Endothelial cell of umbilical vein (primary cell): ENCODE measurements around the gene KLHL17. TPM values are rescaled to one million over a fixed set of nuclear protein-coding genes. Genes with fewer than 3 reads are reported as not detected.

Source experiments
- BruUV-seq: library from RNA; stranded (reverse); fragments of 400-500 nt; replicated peaks from 2 replicates; lab custom pipeline; 2021; lab: Mats Ljungman, UMichigan
- CTCF ChIA-PET: fragments of 300-600, 350-600 bp; sonication (Branson Sonifier 250); formaldehyde crosslinking; loops from one replicate; lab custom pipeline; 2021; ENCODE audit warnings: antibody characterized with exemption, inconsistent platforms; lab: Charles Lee
- POLR2A ChIA-PET: fragments of 300-600, 350-600 bp; sonication (Branson Sonifier 250); formaldehyde crosslinking; loops from one replicate; lab custom pipeline; 2021; ENCODE audit warnings: antibody characterized with exemption, inconsistent platforms; lab: Charles Lee
- DNase-seq: peaks from one replicate; pipeline ENCODE4 v3.0.0-alpha.2; 2011; ENCODE audit warnings: low read depth, low spot score
- FAIRE-seq: peaks from 2 replicates; lab custom pipeline; 2011; peaks lifted over from hg19 to GRCh38; lab: Jason Lieb, UNC
- H2AFZ ChIP-seq: 2 replicates; pipeline ENCODE4 v1.6.0; 2012; ENCODE audit warnings: low read depth, low read length, control low read depth, inconsistent platforms
- H3K27ac ChIP-seq: 2 replicates; pipeline ENCODE4 v1.5.1; 2011; ENCODE audit warnings: low read depth, mild to moderate bottlenecking, control low read depth, low read length, moderate library complexity; ENCODE audit not compliant: insufficient read depth
- H3K27me3 ChIP-seq, 2 experiments: 2 replicates each; pipeline versions ENCODE4 v1.6.0 to v1.6.1; 2011; ENCODE audit warnings: low read length in 2 of 2, mixed read lengths in 1 of 2; ENCODE audit not compliant: control insufficient read depth in 2 of 2, insufficient read depth in 2 of 2
- H3K36me3 ChIP-seq, 2 experiments: 2 replicates in 1 of 2; 3 replicates in 1 of 2; pipeline ENCODE4 v1.5.1; 2011; ENCODE audit warnings: low read length in 2 of 2, mild to moderate bottlenecking in 1 of 2, moderate library complexity in 1 of 2; ENCODE audit not compliant: control insufficient read depth in 2 of 2, insufficient read depth in 2 of 2; ENCODE audit errors: extremely low read depth in 1 of 2
- H3K4me1 ChIP-seq: 3 replicates; pipeline ENCODE4 v1.5.1; 2011; ENCODE audit warnings: mild to moderate bottlenecking, low read length; ENCODE audit not compliant: control insufficient read depth, insufficient read depth; ENCODE audit errors: extremely low read depth
- H3K4me2 ChIP-seq: 2 replicates; pipeline ENCODE4 v1.6.1; 2011; ENCODE audit warnings: low read length, control low read depth, mixed read lengths; ENCODE audit not compliant: insufficient read depth
- H3K4me3 ChIP-seq, 3 experiments: fragments of 200-600 bp in 1 of 3; sonication (generic), shearing (Covaris generic) in 1 of 3; replicated peaks in 1 of 3; 2 replicates each; pipeline ENCODE4 v1.5.1; 2011 to 2016; ENCODE audit warnings: control low read depth in 3 of 3, low read length in 3 of 3, mild to moderate bottlenecking in 2 of 3, inconsistent platforms in 1 of 3, low read depth in 1 of 3, moderate library complexity in 1 of 3; ENCODE audit not compliant: insufficient read depth in 1 of 3
- H3K79me2 ChIP-seq: 2 replicates; pipeline ENCODE4 v1.6.0; 2012; ENCODE audit warnings: low read length, inconsistent platforms; ENCODE audit not compliant: control insufficient read depth, insufficient read depth
- H3K9ac ChIP-seq: replicated peaks from 2 replicates; pipeline ENCODE3; 2011; ENCODE audit warnings: low read length, control low read depth; ENCODE audit not compliant: insufficient read depth; ENCODE audit errors: extremely low read depth
- H3K9me1 ChIP-seq: replicated peaks from 3 replicates; pipeline ENCODE4 v1.6.0; 2011; ENCODE audit warnings: mild to moderate bottlenecking, low read length; ENCODE audit not compliant: control insufficient read depth, insufficient read depth; ENCODE audit errors: extremely low read depth
- H3K9me3 ChIP-seq: replicated peaks from 2 replicates; pipeline ENCODE4 v1.5.1; 2012; ENCODE audit warnings: low read length, inconsistent platforms; ENCODE audit not compliant: control insufficient read depth, insufficient read depth
- H4K20me1 ChIP-seq: replicated peaks from 2 replicates; pipeline ENCODE3; 2011; ENCODE audit warnings: mild to moderate bottlenecking, low read length; ENCODE audit not compliant: control insufficient read depth, insufficient read depth; ENCODE audit errors: extremely low read depth
- EZH2 ChIP-seq: IDR thresholded peaks from 2 replicates; pipeline ENCODE4 v1.6.1; 2012; ENCODE audit warnings: borderline replicate concordance, low read depth, mild to moderate bottlenecking, moderate library complexity, low read length, inconsistent platforms; ENCODE audit not compliant: severe bottlenecking
- FOS ChIP-seq: IDR thresholded peaks from 2 replicates; pipeline ENCODE4 v1.6.1; 2011; ENCODE audit warnings: mild to moderate bottlenecking, low read length, moderate library complexity, borderline replicate concordance; ENCODE audit not compliant: insufficient read depth
- GATA2 ChIP-seq: IDR thresholded peaks from 2 replicates; pipeline ENCODE4 v1.7.0; 2011; ENCODE audit warnings: low read depth, mild to moderate bottlenecking, moderate library complexity, mixed read lengths, low read length; ENCODE audit not compliant: insufficient read length, insufficient read depth
- JUN ChIP-seq: IDR thresholded peaks from 2 replicates; pipeline ENCODE4 v1.6.1; 2011; ENCODE audit warnings: borderline replicate concordance, low read depth; ENCODE audit not compliant: insufficient read length, insufficient read depth
- MYC ChIP-seq: IDR thresholded peaks from one replicate; pipeline ENCODE4 v1.6.1; 2011; ENCODE audit warnings: mild to moderate bottlenecking, low read depth, low read length
- POLR2AphosphoS5 ChIP-seq: IDR thresholded peaks from 2 replicates; pipeline ENCODE4 v1.6.1; 2012; ENCODE audit warnings: low read depth, mild to moderate bottlenecking, control low read depth, low read length, moderate library complexity; ENCODE audit not compliant: insufficient read depth
- dilution Hi-C: fragments of 300-500 bp; cut with MboI; formaldehyde crosslinking; loops from one replicate; pipeline ENCODE4 v1.15.0; 2019; ENCODE audit warnings: low sequenced_read_pairs; ENCODE audit not compliant: extremely low pct_ligation_motif_present
- intact Hi-C: fragments of 100-400 bp; cut with micrococcal nuclease; formaldehyde crosslinking; loops from one replicate; pipeline ENCODE4 v1.10.0; 2022
- polyA plus RNA-seq, 4 experiments: library from polyadenylated mRNA; depleted of rRNA in 3 of 4; stranded (reverse) in 3 of 4; unstranded in 1 of 4; fragments of >200 nt; gene quantifications; 2 replicates each; pipeline versions ENCODE4 v1.2.1 to v1.2.3, GENCODE V29; 2011 to 2012; ENCODE audit warnings: missing spikeins in 1 of 4
- total RNA-seq: library from RNA; stranded (reverse); gene quantifications from 2 replicates; pipeline ENCODE4 v1.2.3, GENCODE V29; 2021

The KLHL17 gene
- total and polyA plus RNA-seq, 2 donors (not counting 3 experiments of a cell fraction or from before 2014, with no cell fraction given) = 27.0 to 30.1 TPM

DNA sequence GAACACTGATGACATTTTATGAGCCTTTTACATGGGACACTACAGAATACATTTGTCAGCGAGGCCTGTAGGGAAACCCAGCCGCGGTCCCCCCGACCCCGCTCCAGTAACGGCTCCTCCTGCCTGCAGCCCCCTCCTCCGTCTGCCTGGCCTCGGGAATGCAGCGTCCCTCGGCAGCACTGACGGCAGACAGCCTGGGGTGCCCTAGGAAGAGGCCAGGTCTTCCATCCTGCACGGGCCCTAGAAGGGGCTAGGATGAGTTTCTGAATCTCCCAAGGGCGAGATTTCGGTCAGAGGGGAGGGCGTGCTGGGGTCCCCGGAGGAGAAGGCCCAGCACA is 28.2 kb upstream of the KLHL17 start:
- Histone ChIP-seq H2AFZ (no peak overlapping the region), H3K36me3 (no peaks in the 10 kb centered on the region), H3K9me3 (no peaks in the 10 kb centered on the region), H3K27me3 (peaks cover 12 to 16% of the 10 kb centered on the region in 2 experiments), H3K79me2 (no peaks in the 10 kb centered on the region), H3K4me2 (no peak overlapping the region), H3K9me1 (no peaks in the 10 kb centered on the region), H4K20me1 (no peaks in the 10 kb centered on the region), H3K9ac (no peak overlapping the region), H3K4me3 (no peak overlapping the region), H3K27ac (no peak overlapping the region), H3K4me1 (no peaks in the 10 kb centered on the region)
- TF ChIP-seq FOS (no peak), POLR2AphosphoS5 (no peak), GATA2 (no peak)
- no peak for FAIRE-seq
- CTCF ChIA-PET = no interaction called here
- dilution Hi-C loops = no loop called here
- DNase-seq = no peak
- intact Hi-C loops = no loop called here
- BruUV-seq = no TSS peak
- POLR2A ChIA-PET = interaction anchor here (0.5 kb wide), 1 partner anchor 18 kb away, joined by 3 read pairs; no protein-coding TSS in a partner anchor

DNA sequence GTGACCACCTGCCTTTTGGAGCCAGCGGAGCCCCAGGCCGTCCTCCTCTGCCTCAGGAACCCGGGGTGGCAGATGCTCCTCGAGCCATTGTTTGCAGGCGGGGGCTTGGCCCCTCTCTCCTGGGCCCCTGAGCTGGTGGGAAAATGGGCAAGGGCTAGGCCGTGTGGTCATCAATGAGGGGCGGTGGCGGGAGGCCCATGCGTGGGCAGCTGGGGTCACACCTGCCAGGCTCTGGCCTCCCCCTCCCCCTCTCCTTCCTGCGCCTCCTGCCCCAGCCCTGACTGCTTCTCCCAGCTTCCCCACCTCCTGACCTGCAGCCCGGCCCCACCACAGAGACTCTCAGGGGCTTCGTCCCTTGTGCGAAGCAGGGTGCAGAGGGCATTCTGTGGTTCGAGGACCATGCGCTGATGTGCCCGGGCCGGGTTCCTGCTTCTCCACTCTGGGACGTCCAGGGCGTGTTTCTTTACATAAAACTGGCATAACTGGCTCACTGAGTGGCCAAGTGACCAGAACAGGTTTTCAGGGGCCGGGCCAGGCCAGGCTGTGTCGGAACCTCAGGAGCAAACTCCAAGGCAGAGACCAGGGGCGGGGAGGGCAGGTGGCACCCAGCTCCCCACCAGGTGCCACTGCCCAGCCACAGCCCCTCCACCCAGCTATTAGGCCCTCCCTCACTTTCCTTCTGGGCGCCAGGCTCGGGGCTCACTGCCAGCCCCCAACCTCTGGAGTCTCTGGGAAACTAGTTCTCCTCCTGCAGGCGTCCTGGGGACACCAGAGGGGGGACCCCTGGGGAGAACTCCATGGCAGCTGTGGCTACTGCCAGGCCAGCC is 27.4 kb upstream of the KLHL17 start:
- H2AFZ ChIP-seq = no peak overlapping the region
- CTCF ChIA-PET = interaction anchor here (1.5 kb wide), 1 partner anchor 9 kb away, joined by 5 read pairs; no protein-coding TSS in a partner anchor
- H3K9me3 ChIP-seq = no peaks in the 10 kb centered on the region
- no peak for TF ChIP-seq FOS
- TF ChIP-seq JUN = no peak
- no peak for TF ChIP-seq EZH2
- no peak for TF ChIP-seq GATA2
- no peak for TF ChIP-seq MYC
- no peak for TF ChIP-seq POLR2AphosphoS5
- no peak for DNase-seq
- FAIRE-seq = no peak
- no peak overlapping the region for H3K4me2 ChIP-seq
- no peaks in the 10 kb centered on the region for H3K9me1 ChIP-seq
- H3K79me2 ChIP-seq = no peaks in the 10 kb centered on the region
- dilution Hi-C loops (no loop called here), intact Hi-C loops (no loop called here)
- no peaks in the 10 kb centered on the region for H3K36me3 ChIP-seq
- POLR2A ChIA-PET = no interaction called here
- H3K9ac ChIP-seq = no peak overlapping the region
- no peaks in the 10 kb centered on the region for H4K20me1 ChIP-seq
- no peaks in the 10 kb centered on the region for H3K4me1 ChIP-seq
- no peak overlapping the region for H3K4me3 ChIP-seq
- peaks cover 12 to 14% of the 10 kb centered on the region in 2 experiments for H3K27me3 ChIP-seq
- no peak overlapping the region for H3K27ac ChIP-seq
- BruUV-seq = no TSS peak
